GM20000 (cell line): ENCODE results near the gene ABCC11.

Source experiments
- DNase-seq: peaks from one replicate; pipeline ENCODE4 v3.0.0; 2012; ENCODE audit warnings: low spot score
- TF ChIP-seq, protein P1 (sequence below): IDR thresholded peaks from 2 replicates; pipeline ENCODE4 v1.5.1; 2012; ENCODE audit warnings: mild to moderate bottlenecking, control low read depth; ENCODE audit errors: extremely low read depth, missing control alignments

The ABCC11 gene

DNA sequence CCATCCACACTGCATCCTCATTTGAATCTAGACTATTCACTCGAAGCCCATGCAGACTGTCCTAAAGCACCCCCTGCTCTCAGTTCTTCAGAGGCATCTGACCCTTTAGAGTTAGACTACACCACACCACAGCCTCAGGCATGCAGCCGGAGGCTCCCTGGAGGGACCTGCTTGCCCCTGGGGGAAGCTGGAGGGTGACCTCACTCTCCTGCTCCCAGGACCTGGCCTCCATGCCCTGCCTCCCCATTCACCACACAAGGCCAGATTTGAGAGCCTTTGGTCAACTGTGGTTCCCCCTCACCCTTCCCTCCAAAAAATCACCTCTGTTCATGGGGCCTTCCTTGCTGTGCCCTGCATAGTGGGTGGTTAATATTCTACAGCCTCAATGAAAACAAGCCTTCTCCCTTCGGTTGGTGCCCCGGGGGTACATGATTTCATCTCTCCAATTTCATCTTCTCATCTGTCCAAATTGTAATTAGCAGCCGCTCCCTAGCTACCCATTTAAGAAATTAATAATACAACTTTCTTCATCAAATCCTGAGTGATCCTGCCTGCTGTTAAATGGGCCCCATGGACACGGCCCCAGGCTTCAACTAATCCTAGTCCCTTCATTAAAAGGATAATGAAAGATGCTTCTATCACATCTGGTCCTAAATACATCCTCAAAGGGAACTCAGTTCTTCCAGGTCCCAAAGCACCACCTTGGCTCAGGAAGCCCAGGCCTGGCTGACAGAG lies 116.0 kb downstream of the ABCC11 start:
- DNase-seq, result no peak
- TF ChIP-seq, protein P1, sequence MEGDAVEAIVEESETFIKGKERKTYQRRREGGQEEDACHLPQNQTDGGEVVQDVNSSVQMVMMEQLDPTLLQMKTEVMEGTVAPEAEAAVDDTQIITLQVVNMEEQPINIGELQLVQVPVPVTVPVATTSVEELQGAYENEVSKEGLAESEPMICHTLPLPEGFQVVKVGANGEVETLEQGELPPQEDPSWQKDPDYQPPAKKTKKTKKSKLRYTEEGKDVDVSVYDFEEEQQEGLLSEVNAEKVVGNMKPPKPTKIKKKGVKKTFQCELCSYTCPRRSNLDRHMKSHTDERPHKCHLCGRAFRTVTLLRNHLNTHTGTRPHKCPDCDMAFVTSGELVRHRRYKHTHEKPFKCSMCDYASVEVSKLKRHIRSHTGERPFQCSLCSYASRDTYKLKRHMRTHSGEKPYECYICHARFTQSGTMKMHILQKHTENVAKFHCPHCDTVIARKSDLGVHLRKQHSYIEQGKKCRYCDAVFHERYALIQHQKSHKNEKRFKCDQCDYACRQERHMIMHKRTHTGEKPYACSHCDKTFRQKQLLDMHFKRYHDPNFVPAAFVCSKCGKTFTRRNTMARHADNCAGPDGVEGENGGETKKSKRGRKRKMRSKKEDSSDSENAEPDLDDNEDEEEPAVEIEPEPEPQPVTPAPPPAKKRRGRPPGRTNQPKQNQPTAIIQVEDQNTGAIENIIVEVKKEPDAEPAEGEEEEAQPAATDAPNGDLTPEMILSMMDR, result no peak

DNA sequence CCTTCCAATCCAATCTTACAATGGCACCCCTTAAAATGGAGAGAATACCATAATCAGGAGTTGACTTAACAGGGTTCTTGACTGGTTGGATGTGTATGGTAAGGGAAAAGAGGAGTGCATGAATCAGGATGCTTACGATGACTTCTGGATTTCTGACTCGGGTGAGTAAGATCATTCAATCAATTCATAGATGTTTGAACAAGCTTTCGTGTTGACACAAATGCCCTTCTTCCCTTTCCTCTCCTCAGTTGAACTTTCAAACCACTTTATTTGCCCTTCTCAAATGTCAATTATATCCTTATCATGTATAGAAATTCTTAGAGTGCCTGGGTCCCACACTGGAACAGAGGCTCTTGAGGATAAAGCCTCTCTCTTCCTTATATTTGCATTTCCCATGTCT lies 117.4 kb downstream of the ABCC11 start:
- no peak for DNase-seq
- TF ChIP-seq, protein P1, result no peak

DNA sequence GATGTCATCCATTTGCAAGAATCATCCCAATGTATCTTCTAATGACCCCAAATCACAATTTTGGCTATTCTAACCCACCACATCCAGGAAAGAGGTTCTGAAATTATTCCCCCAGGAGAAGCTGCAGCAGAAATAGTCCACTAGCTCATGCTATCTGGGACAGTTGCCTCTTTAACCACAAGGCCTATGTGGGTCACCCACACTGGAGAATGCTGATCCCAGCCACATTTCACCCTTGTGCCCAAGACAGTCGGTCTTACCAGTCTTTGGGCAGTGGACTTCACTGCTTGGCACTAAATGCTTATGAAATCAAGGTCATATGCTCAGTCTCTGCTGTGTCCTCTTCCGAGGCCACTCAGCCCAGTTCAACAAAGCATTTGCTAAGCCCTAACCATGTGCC lies 118.6 kb downstream of the ABCC11 start:
- TF ChIP-seq, protein P1, result no peak
- no peak for DNase-seq

DNA sequence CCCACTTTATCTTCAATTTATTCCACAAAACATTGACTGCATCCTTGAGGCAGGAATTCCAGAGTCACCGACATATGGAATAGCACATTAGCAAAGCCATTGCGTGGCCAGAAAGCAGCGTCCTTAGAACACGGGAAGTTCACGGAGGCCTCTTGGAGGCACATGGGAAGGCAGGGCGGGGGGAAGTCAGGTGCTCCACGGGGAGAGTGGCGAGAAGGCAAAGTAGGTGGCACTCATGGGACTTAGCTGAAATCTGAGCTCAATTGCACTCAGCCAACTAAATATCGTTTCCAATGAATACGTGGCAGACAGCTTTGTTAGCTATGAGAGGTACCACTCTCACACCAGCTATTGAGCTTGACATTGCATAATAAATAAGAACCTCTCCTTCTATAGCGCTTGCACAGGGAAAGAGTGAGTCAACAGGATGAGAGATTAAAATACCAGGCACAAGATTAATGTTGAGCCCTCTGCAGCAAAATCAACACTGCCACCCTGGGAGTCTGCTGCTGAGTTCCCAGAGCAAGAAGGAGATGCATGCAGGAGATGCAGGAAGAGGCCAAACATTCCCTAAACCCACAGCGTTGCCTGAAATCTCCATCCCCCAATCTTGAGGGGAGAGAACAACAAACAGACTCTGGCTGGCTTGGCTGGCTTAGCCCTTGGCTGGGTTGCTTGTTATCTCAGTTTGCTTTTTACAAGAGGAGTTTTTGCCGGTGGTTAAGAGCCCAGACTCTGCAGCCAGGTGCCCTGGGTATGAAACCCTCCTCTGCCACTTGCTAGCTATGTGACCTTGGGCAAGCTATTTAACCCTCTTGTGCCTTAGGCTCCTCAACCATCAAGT lies 120.3 kb downstream of the ABCC11 start:
- no peak for DNase-seq

DNA sequence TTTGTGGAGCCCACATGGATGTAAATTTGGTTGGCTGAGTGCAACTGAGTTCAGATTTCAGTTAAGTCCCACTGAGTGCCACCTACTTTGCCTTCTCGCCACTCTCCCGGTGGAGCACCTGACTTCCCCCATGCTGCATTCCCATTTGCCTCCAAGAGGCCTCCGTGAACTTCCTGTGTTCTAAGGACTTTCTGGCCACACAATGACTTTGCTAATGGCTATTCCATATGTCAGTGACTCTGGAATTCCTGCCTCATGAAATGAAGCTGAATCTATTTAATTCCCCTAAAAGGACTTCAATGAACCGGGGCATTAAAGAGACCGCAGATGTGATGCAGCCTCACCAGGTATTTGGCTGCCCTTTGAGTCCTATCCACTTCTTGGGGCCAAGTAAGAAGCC lies 121.5 kb downstream of the ABCC11 start:
- no peak for DNase-seq
- TF ChIP-seq, protein P1, result no peak

More for the DNA sequence above, 120.3 kb downstream of the ABCC11 start:
- TF ChIP-seq, protein P1, result no peak

DNA sequence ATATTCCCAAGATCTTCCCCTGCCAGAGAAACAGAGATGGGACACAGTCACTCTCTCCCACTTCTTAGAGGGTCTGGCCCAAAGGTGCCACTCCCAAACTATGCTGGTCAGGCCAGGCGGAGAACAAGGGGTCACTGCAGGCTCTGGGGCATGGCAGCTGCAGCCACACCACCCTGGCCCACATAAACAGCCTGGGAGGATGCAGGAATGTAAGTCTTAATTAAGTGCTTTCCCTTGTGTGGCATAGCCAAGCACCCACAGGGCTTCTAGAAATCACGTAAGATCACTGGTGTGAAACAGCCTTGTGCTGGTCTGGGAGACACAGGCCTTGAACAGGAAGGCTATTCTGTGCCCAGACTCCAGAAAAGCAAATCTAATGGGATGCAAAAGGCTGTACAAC lies 123.1 kb downstream of the ABCC11 start:
- DNase-seq, result no peak
- TF ChIP-seq, protein P1, result no peak
